ENCODE measurements around the gene MSTN.

DNA sequence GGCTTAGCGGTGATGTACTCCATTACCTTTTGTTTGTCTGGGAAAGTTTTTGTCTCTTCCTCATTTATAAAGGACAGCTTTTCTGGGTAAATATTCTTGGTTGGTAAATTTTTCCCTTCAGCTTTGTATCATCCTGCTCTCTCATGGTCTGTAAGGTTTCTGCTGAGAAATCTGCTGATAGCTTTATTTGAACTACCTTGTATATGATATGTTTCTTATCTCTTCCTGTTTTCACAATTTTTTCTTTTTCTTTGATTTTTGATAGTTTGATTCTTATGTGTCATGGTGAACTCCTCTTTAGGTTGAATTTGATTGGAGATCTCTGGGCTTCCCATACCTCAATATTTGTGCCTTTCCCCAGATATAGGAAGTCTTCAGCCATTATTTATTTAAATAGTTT is 44.7 kb downstream of the MSTN start:
- TF ChIP-seq, protein P1, sequence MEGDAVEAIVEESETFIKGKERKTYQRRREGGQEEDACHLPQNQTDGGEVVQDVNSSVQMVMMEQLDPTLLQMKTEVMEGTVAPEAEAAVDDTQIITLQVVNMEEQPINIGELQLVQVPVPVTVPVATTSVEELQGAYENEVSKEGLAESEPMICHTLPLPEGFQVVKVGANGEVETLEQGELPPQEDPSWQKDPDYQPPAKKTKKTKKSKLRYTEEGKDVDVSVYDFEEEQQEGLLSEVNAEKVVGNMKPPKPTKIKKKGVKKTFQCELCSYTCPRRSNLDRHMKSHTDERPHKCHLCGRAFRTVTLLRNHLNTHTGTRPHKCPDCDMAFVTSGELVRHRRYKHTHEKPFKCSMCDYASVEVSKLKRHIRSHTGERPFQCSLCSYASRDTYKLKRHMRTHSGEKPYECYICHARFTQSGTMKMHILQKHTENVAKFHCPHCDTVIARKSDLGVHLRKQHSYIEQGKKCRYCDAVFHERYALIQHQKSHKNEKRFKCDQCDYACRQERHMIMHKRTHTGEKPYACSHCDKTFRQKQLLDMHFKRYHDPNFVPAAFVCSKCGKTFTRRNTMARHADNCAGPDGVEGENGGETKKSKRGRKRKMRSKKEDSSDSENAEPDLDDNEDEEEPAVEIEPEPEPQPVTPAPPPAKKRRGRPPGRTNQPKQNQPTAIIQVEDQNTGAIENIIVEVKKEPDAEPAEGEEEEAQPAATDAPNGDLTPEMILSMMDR (IDR thresholded peaks at IDR 0.05; ENCODE audit: low read length) = no peak
- TF ChIP-seq EZH2 (IDR thresholded peaks at IDR 0.05; ENCODE audit: borderline replicate concordance, low read length) = no peak

All from OCI-LY1 (cell line).